ENCODE results near the gene RAB40B. TPM values are rescaled to one million over a fixed set of nuclear protein-coding genes. Genes with fewer than 3 reads are reported as not detected.
"Not testable (repeated sequence)": the region's sequence is repeated elsewhere in the genome, so short reads cannot be mapped to it uniquely, and the experiment has no call there.

Gene RAB40B, protein sequence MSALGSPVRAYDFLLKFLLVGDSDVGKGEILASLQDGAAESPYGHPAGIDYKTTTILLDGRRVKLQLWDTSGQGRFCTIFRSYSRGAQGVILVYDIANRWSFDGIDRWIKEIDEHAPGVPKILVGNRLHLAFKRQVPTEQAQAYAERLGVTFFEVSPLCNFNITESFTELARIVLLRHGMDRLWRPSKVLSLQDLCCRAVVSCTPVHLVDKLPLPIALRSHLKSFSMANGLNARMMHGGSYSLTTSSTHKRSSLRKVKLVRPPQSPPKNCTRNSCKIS
- 1 to 10 TPM; 1.7 to 2.8 TPM for total RNA-seq

DNA sequence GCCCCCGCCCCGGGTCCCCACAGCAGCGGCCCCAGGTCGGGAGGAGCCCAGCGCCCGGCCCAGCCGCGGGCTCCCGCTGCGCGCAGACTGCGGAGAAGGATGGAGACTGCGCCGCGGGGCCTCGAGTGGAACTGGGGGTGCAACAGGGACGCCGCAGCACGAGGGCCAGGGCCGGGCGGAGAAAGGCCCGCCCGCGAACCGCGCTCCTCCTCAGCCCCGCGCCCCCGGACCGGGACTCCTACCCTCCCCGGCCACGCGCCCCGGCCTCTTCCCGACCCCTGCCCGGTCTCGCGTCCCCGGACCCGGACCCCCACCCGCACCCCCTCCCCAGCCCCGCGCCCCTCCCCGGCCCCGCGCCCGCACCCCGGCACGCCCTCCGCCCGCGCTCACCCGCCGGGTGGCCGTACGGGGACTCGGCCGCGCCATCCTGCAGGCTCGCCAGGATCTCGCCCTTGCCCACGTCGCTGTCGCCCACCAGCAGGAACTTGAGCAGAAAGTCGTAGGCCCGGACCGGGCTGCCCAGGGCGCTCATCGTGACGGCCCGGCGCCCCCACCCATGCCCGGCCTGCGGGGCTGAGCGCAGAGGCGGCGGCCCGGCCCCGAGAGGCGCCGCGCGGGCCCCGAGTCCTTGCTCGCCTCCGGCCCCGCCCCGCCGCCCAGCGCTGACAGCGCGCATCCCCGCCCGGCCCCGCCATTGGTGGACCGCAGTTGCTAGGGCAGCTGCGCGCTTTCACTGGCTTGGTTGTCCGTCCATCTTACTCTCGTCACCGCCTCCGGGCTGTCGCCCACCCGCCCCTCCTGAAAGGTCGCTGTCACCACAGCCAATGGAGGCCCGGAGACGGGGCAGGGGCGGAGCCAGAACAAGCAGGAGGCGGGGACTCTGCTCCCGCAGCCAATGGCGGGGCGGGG, at the start of gene RAB40B:
TSS of gene RAB40B (minus strand) at position 634 of the 909 bp plus-strand sequence. CDS start at position 532, 102 bp downstream.
- peak; percentile 96 to 97 for DNase-seq (ENCODE audit: low spot score in 2 of 2)
- peaks cover 8 to 19% of the 10 kb centered on the region in 2 donors for H3K36me3 Mint-ChIP-seq
- H3K9me3 Mint-ChIP-seq, result peaks cover 6 to 9% of the 10 kb centered on the region in 2 donors
- H3K27ac Mint-ChIP-seq, result no peak within 1 kb of the TSS
- peak; percentile 98 for ATAC-seq

DNA sequence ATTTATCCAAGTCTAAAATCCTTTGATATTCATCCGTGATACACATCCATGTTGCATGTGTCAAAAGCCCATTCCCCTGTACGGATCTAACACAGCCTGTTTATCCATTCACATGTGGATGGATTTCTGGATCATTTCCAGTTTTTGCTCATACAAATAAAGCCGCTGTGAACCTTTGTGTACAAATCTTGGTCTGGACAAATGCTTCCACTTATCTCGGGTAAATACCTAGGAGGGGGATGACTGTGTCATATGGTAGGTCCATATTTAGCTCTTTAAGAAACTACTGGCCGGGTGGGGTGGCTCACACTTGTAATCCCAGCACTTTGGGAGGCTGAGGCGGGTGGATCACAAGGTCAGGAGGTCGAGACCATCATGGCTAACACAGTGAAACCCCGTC, 47.0 kb upstream of the RAB40B start:
- Mint-ChIP-seq H3K9me3 (peaks cover 9 to 21% of the 10 kb centered on the region in 2 donors), H3K36me3 (peaks cover 19 to 22% of the 10 kb centered on the region in 2 donors), H3K27ac (peak overlapping the region in 1 of 2 donors; percentile 33)
- no peak for ATAC-seq
- DNase-seq (ENCODE audit: low spot score in 2 of 2), result no peak

DNA sequence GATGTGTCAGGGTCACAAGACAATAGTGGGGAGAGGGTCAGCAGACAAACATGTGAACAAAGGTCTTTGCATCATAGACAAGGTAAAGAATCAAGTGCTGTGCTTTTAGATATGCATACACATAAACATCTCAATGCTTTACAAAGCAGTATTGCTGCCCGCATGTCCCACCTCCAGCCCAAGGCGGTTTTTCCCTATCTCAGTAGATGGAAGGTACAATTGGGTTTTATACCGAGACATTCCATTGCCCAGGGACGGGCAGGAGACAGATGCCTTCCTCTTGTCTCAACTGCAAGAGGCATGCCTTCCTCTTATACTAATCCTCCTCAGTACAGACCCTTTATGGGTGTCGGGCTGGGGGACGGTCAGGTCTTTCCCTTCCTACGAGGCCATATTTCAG, 46.2 kb upstream of the RAB40B start:
- ATAC-seq; H3K27ac Mint-ChIP-seq; DNase-seq (ENCODE audit: low spot score in 2 of 2): not testable (repeated sequence)
- peaks cover 16 to 29% of the 10 kb centered on the region in 2 donors for H3K9me3 Mint-ChIP-seq
- H3K36me3 Mint-ChIP-seq, result peaks cover 26 to 30% of the 10 kb centered on the region in 2 donors

DNA sequence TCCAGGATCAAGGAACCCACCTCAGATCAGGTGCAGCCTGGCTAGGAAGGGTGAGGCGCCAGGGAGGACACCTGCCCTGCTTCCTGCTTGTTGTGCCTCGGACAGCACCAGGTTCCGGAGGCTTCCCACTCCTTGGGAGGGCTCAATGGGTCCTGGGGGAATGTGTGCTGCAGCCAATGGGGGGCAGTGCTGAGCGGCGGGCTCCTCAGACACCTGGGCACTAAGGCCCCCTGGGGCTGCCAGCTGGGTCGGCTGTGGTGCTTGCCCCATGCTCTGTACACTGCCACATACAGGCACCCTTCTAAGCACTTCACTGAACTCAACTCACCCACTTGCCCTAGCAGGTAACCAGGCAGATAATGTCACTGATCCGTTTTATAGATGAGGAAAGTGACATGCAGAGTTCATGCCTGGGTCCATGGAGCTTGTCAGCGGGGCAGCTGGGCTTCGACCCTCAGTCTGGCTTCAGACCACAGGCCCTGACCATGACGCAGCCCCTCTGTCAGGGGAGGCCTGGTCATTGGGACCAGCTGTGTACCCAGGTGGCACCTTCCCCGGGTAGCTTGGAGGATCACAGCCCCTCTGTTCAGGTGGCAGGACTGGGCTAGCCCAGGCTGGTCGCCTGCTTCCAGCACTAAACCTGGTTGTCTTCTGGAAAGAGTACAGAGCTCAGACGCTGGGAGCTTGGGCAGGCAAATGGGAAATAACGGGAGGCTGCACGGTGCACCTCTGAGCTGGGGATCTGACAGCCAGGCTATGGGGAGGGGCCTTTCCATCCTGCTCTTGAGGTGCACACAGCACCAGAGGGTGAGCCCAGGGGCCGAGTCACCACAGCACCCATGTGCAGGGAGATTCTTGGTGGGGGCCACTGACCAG, 45.1 kb upstream of the RAB40B start:
- no peak for ATAC-seq
- no peak for DNase-seq (ENCODE audit: low spot score in 2 of 2)
- H3K27ac Mint-ChIP-seq, result no peak overlapping the region
- peaks cover 26 to 31% of the 10 kb centered on the region in 2 donors for H3K36me3 Mint-ChIP-seq
- peaks cover 16 to 30% of the 10 kb centered on the region in 2 donors for H3K9me3 Mint-ChIP-seq

DNA sequence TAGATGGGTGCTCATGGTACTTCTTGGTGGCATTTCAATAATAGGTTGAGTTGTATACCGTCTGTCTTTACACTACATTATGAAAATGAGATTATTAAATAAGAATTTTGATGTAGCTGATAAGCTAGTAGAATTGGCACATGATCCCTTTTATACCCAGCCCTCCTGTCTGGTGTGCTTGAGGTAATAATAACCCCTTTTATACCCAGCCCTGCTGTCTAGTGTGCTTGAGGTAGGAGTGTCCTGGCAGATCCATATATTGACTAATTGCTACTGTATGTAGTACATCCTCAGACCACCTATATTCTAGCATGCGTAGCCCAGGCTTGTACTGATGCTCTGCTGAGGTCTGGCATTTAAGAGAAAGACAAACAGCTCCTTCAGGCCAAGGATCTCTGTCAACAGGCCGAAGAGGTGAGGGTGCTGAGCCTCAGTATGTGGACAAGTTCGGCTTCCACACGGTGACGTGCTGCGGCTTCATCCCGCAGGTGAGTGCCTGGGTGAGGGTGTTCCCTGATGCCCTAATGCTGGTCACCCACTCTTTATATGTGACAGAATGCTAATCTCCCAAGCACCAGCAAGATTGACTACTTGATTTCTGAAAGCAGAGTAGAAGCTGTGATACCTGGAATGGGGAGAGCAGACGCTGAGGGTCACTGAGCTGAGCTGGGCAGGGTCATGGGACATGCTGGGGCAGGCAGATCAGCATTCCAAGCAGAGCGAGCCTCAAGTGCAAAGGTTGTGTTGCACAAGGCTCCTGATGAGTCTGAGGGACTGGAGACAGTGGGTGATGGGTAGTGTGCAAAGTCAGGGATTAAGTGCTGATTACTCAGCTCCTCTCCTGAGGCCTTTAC, 42.6 kb upstream of the RAB40B start:
- Mint-ChIP-seq H3K36me3 (peaks cover 26 to 31% of the 10 kb centered on the region in 2 donors), H3K9me3 (peaks cover 16 to 26% of the 10 kb centered on the region in 2 donors), H3K27ac (no peak overlapping the region)
- no peak for ATAC-seq
- DNase-seq (ENCODE audit: low spot score in 2 of 2), result no peak

DNA sequence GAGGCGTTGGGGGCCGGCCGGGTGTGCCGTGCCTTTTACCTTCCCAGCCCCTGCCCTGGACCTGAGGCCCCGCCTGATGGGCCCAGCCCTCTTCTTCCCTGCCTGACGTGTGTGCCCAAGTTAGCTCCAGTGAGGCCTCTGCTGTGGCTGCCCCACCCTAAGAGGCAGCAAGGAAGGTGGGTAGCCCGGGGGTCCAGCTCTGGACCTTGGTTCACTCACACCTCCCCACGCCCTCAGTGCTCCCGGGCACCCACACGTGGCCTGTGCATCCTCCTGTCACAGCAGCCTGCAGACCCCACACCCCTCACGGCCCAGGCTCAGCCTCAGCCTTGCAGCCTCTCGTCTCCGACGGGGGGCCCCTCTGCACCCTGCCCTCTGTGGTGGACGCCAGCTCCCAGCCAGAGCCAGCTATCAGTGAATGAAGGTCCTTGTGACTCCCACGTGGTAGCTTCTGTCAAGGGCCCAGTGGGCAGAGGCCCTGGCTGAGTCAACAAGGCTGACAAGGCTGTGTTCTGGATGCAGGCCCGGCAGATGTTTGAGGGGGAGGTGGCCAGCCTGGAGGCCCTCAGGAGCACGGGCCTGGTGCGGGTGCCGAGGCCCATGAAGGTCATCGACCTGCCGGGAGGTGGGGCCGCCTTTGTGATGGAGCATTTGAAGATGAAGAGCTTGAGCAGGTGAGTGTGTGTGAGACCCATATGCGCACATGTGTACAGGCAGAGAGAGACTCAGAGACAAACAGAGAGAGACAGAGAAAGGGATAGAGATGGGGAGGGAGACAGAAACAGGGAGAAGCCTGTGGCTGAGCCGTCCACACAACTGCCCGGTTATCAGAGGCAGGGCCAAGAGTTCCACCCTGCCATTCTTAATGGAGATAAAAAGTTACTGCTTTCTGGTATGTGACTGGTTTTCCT, 39.7 kb upstream of the RAB40B start:
- no peak for DNase-seq (ENCODE audit: low spot score in 2 of 2)
- Mint-ChIP-seq H3K36me3 (peaks cover 36 to 45% of the 10 kb centered on the region in 2 donors), H3K27ac (no peak overlapping the region), H3K9me3 (peaks cover 19 to 24% of the 10 kb centered on the region in 2 donors)
- no peak for ATAC-seq

DNA sequence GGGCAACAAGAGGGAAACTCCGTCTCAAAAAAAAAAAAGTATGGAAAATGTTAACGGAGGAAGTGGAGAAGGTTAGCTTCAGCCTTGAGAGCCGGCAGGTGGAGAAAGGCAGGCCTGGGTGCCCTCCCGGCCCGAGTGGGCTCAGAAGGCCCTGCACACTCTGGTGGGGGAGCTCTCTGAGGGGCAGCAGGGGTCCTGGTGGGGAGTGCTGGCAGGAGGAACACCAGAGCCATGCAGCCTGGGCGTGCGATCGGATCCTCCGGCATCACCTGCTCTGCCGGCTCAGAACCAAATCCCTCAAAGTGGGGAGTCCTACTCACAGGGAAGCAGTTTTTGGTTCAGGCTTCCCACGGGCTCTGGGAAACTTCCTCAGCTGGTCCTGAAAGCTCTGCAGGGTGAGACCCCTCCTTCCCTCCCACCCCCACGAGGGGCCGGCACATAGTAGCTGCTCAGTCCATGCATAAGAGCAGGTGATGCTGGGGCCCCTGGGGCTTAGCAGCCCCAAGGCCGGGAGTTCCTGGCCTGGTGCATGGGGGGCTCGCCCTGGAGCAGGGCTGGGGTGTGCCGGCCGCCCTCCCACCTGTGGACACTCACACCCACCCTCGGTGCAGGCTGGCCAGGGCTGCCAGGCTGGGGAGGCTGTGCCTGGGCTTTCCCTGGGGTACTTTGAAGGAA, 38.1 kb upstream of the RAB40B start:
- Mint-ChIP-seq H3K36me3 (peaks cover 36 to 44% of the 10 kb centered on the region in 2 donors), H3K27ac (no peak overlapping the region), H3K9me3 (peaks cover 20 to 22% of the 10 kb centered on the region in 2 donors)
- DNase-seq (ENCODE audit: low spot score in 2 of 2) (no peak), ATAC-seq (no peak)

DNA sequence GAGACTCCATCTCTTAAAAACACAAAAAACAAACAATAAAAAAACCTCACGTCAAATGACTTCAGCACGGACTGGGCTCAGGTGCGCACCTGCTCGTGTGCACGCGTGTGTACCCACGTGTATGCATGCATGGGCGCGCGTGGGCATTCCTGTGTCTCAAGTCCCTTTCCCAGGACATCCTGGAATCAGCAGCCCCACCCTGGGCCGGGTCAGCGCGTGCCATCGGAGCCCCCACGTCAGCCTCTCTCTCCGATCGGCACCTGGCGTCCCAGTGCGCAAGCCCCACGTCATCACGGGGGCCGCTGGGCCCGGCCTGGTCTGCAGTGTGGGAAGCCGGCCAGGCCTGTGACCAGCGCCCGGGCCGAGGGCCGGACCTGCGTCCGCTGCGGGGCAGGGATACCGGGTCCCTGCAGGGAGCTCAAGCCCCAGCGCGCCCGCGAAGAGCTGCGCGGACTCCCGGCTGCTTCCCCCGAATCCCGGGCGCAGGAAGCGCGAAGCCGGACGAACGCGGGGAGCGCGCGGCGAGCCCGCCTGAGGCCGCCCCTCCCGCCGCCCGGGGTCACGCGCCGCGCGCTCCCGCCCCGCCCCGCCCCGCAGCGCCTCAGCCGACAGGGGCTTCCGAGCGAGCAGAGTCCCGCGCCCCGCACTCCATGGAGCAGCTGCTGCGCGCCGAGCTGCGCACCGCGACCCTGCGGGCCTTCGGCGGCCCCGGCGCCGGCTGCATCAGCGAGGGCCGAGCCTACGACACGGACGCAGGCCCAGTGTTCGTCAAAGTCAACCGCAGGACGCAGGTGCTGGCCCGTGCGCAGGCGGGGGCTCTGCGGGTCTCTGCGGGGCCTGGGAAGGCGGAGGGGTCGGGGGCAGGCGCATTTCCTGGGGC, 36.7 kb upstream of the RAB40B start, which contains the start of gene FN3K:
TSS of gene FN3K (plus strand) at position 629 of the 880 bp plus-strand sequence. CDS start at position 651, 22 bp downstream.
- Mint-ChIP-seq H3K27ac (peak within 1 kb of the TSS in 1 of 2 donors; percentile 29), H3K9me3 (peaks cover 6 to 9% of the 10 kb centered on the region in 2 donors), H3K36me3 (peaks cover 24 to 30% of the 10 kb centered on the region in 2 donors)
- ATAC-seq (peak; percentile 67 to 80), DNase-seq (ENCODE audit: low spot score in 2 of 2) (peak in 1 of 2 donors; percentile 42)

DNA sequence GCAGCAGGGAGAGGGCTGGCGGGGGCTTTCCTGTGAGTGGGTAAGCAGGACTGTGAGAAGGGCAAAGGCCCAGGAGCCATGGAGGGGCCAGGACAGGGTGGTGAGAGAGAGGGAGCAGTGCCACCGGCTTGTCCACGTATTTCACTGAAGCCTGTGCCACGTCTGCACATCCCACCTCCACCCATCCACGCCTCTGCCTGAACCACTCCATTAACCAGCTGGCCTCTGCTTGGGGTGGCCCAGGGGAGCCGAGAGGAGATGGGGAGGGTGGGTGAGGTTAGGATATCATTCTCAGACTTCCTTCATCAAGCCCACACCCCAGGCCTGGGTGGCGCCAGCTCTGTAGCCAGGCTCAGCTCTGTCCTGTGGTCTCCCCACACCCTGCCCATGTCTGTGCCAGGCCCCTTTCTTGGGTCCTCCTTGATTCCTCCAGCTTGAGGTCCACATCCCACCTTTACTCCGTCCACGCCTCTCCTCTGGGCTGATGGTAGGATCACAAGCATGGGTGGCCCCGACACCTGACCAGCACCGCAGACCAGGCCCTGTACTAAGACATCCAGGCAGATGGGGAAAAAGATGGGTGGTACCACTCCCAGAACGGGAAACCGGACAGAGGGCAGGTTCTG, 33.7 kb upstream of the RAB40B start:
- no peak for DNase-seq (ENCODE audit: low spot score in 2 of 2)
- Mint-ChIP-seq H3K27ac (no peak overlapping the region), H3K36me3 (peaks cover 18 to 24% of the 10 kb centered on the region in 2 donors), H3K9me3 (peaks cover 0 to 5% of the 10 kb centered on the region in 2 donors)
- no peak for ATAC-seq

DNA sequence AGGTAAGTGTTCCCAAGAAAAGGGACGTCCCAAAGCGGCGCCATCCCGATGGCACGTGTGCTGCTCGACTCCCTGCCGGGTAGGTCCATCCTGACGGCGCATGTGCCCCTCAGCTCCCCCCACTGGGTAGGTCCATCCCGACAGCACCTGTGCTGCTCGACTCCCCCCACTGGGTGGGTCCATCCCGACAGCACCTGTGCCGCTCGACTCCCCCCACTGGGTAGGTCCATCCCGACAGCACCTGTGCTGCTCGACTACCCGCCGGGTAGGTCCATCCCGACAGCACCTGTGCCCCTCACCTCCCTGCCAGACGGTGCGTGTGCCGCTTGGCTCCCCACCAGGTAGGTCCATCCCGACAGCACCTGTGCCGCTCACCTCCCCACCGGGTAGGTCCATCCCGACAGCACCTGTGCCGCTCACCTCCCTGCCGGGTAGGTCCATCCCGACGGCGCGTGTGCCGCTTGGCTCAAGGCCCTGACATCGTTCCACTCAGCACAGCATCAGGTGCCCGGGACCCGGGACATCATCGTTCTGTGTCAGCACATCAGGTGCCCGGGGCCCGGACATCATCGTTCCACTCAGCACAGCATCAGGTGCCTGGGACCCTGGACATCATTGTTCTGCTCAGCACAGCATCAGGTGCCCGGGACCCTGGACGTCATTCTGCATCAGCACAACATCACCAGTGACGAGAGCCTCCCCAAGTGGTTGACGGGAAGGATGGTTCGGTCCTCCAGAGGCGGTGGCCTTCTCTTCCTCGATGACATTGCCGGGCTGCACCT, 31.2 kb upstream of the RAB40B start:
- peaks cover 0 to 5% of the 10 kb centered on the region in 2 donors for H3K9me3 Mint-ChIP-seq
- no peak for DNase-seq (ENCODE audit: low spot score in 2 of 2)
- H3K27ac Mint-ChIP-seq, result no peak overlapping the region
- peak in 1 of 2 donors; percentile 28 for ATAC-seq
- H3K36me3 Mint-ChIP-seq, result peaks cover 18 to 24% of the 10 kb centered on the region in 2 donors

DNA sequence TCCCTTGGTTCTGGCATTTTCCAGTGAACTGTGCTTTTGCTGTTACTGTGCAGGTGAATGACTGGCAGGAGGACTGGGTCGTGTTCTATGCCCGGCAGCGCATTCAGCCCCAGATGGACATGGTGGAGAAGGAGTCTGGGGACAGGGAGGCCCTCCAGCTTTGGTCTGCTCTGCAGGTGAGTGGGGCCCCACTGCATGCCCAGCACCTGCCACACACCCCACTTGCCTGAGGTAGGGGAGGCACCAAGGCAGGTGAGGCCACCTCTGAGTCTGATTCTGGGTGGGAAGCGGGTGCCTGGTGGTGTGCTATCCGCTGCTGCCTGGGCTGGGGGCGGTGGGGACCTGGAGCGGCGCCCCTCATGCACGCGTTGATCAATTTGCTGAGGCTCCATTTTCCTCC, 27.9 kb upstream of the RAB40B start:
- DNase-seq (ENCODE audit: low spot score in 2 of 2) (no peak), ATAC-seq (no peak)
- Mint-ChIP-seq H3K36me3 (peaks cover 13% of the 10 kb centered on the region in 2 donors), H3K9me3 (no peaks in the 10 kb centered on the region), H3K27ac (no peak overlapping the region)

DNA sequence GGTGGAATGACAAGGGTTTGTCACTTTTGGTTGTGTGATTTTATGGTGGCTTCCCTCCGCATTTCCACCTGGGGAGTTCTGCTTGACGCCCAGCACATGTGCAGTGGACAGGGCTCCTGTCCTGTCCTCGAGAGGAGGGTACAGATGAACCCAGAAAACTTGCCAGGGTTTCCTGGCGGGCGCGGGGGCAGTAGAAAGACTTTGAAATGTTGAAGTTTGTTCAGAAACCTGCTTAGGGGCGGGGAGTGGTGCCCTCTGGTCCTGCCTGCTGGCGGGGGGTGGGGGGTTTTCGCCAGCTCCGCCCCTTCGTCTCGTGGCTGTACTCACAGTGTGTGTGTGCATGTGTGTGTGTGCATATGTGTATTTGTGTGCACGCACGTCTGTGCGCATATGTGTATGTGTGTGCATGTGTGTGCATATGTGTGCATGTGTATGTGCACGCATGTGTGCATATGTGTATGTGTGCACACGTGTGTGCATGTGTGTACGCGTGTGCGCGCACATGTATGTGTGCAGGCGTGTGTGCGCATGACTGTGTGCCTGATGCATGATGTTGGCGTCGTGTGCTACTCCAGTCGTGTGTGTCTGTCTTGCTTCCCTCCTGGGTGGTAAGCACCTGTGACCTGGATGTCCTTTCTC, 24.8 kb upstream of the RAB40B start:
- H3K36me3 Mint-ChIP-seq, result peaks cover 13% of the 10 kb centered on the region in 2 donors
- ATAC-seq, result no peak
- H3K9me3 Mint-ChIP-seq, result no peaks in the 10 kb centered on the region
- no peak for DNase-seq (ENCODE audit: low spot score in 2 of 2)
- no peak overlapping the region for H3K27ac Mint-ChIP-seq

All from activated naive CD4-positive, alpha-beta T cell treated with anti-CD3 and anti-CD28 coated beads, Interleukin-2, amount 50 U/mL, for 72 hours (primary cell).